Measurements from ENCODE around the gene ARL13B. TPM values are rescaled to one million over a fixed set of nuclear protein-coding genes. Genes with fewer than 3 reads are reported as not detected.

ARL13B gene
- total and polyA plus RNA-seq, 10 of the 15 experiments (the other 5 are each of a cell fraction or from before 2014, with no cell fraction given), result 3.0 to 10.4 (median 7.9) TPM

GRCh38 chr3:93981649-93982048 is 1.7 kb downstream of the ARL13B start:
- H3K27ac ChIP-seq (ENCODE audit: control insufficient read depth, insufficient read depth), result no peak overlapping the region
- no peak for FAIRE-seq
- ChIA-PET RAD21 (ENCODE audit: unreplicated experiment) (no interaction called here), POLR2A (no interaction called here), CTCF (interaction anchor here (1.2 to 2.9 kb wide), 4 partner anchors 8 to 88 kb away, joined by 3 to 12 read pairs (median 4); no protein-coding TSS in a partner anchor), SMC1A (ENCODE audit: uncharacterized antibody, unreplicated experiment) (interaction anchor here (1.0 to 2.2 kb wide), 3 partner anchors 82 to 121 kb away, joined by 3 to 5 read pairs (median 4); partner anchors contain the start of genes DHFR2 and NSUN3)
- no peak for DNase-seq (ENCODE audit: low read depth, low spot score)
- 0 out of 2 replicates have a peak overlapping the region, but pooled peaks have one; percentile 16 for H3K4me3 ChIP-seq
- no peaks in the 10 kb centered on the region for H3K9me3 ChIP-seq (replicated peaks; ENCODE audit: control insufficient read depth, insufficient read depth, low read length)
- no peaks in the 10 kb centered on the region for H3K4me1 ChIP-seq (ENCODE audit: control insufficient read depth, insufficient read depth, low read length)
- intact Hi-C loops (cut with micrococcal nuclease; ENCODE audit: unreplicated experiment) (no loop called here), in situ Hi-C loops (cut with MboI) (no loop called here)
- no peak overlapping the region for H2AFZ ChIP-seq (ENCODE audit: control insufficient read depth, low read depth, low read length)
- H4K20me1 ChIP-seq (ENCODE audit: control insufficient read depth, insufficient read depth), result no peaks in the 10 kb centered on the region
- no peak for ATAC-seq
- TF ChIP-seq MLLT1 (IDR thresholded peaks at IDR 0.05), result peak; percentile 51; the same call in 1 of the 2 replicates
- no peak for TF ChIP-seq WRNIP1 (IDR thresholded peaks at IDR 0.05; ENCODE audit: borderline replicate concordance, low read depth, low read length)
- TF ChIP-seq NFXL1 (IDR thresholded peaks at IDR 0.05; ENCODE audit: borderline replicate concordance), result no peak
- TF ChIP-seq MEF2A (IDR thresholded peaks at IDR 0.05; ENCODE audit: insufficient read depth, low read depth, low read length), result no peak
- H3K4me2 ChIP-seq (ENCODE audit: control insufficient read depth, insufficient read depth), result no peak overlapping the region
- H3K79me2 ChIP-seq (ENCODE audit: control insufficient read depth, insufficient read depth, low read length), result peaks cover 3% of the 10 kb centered on the region
- H3K9ac ChIP-seq (ENCODE audit: control insufficient read depth, insufficient read depth, low read length), result no peak overlapping the region
- no peaks in the 10 kb centered on the region for H3K27me3 ChIP-seq (replicated peaks in 1 of 2; ENCODE audit: control insufficient read depth in 2 of 2, insufficient read depth in 2 of 2, low read length in 1 of 2)
- no peaks in the 10 kb centered on the region for H3K36me3 ChIP-seq (ENCODE audit: control insufficient read depth in 2 of 2, insufficient read depth in 2 of 2, low read length in 1 of 2)
- no TSS peak for BruUV-seq (replicated peaks)
- WGBS (ENCODE audit: insufficient coverage, insufficient replicate concordance, low lambda C conversion rate, missing lambda C conversion rate), result 99% methylated on average over 12 of the region's 13 CpGs

- Histone ChIP-seq H4K20me1 (ENCODE audit: control insufficient read depth, insufficient read depth) (no peaks in the 10 kb centered on the region), H3K27ac (ENCODE audit: control insufficient read depth, insufficient read depth) (no peak overlapping the region), H3K4me2 (ENCODE audit: control insufficient read depth, insufficient read depth) (no peak overlapping the region), H2AFZ (ENCODE audit: control insufficient read depth, low read depth, low read length) (no peak overlapping the region), H3K9me3 (replicated peaks; ENCODE audit: control insufficient read depth, insufficient read depth, low read length) (no peaks in the 10 kb centered on the region), H3K27me3 (replicated peaks in 1 of 2; ENCODE audit: control insufficient read depth in 2 of 2, insufficient read depth in 2 of 2, low read length in 1 of 2) (no peaks in the 10 kb centered on the region), H3K36me3 (ENCODE audit: control insufficient read depth in 2 of 2, insufficient read depth in 2 of 2, low read length in 1 of 2) (no peaks in the 10 kb centered on the region), H3K79me2 (ENCODE audit: control insufficient read depth, insufficient read depth, low read length) (peaks cover 3% of the 10 kb centered on the region), H3K4me3 (no peak overlapping the region), H3K4me1 (ENCODE audit: control insufficient read depth, insufficient read depth, low read length) (no peaks in the 10 kb centered on the region), H3K9ac (ENCODE audit: control insufficient read depth, insufficient read depth, low read length) (no peak overlapping the region)
- ChIA-PET POLR2A (no interaction called here), RAD21 (ENCODE audit: unreplicated experiment) (no interaction called here), SMC1A (ENCODE audit: uncharacterized antibody, unreplicated experiment) (no interaction called here), CTCF (interaction anchor here (1.0 kb wide), 1 partner anchor 71 kb away, joined by 3 read pairs; no protein-coding TSS in a partner anchor)
- 98% methylated on average over 3 of the region's 3 CpGs for WGBS (ENCODE audit: insufficient coverage, insufficient replicate concordance, low lambda C conversion rate, missing lambda C conversion rate)
- DNase-seq (ENCODE audit: low read depth, low spot score) (no peak), FAIRE-seq (no peak), ATAC-seq (no peak)
- TF ChIP-seq SUZ12 (IDR thresholded peaks at IDR 0.05; ENCODE audit: unreplicated experiment), result no peak
- no peak for TF ChIP-seq MXI1 (IDR thresholded peaks at IDR 0.05; ENCODE audit: low read depth, low read length)
- BruUV-seq (replicated peaks), result no TSS peak
- intact Hi-C loops (cut with micrococcal nuclease; ENCODE audit: unreplicated experiment), result no loop called here
- in situ Hi-C loops (cut with MboI), result no loop called here
These were observed 3.5 kb downstream of the ARL13B start for GRCh38 chr3:93983408-93983807.
